Testis (tissue), 2 donors: ENCODE data around the gene MINDY3.

Source experiments
- CTCF ChIP-seq, 3 experiments: fragments of 450-650 bp in 2 of 3; fragments of 200-600 bp in 1 of 3; sonication (generic) in 1 of 3; IDR thresholded peaks; one replicate each; pipeline ENCODE4 v1.5.1; 2016 to 2019; ENCODE audit warnings: antibody characterized with exemption in 3 of 3, mild to moderate bottlenecking in 2 of 3, moderate library complexity in 1 of 3
- POLR2A ChIP-seq: fragments of 450-650 bp; IDR thresholded peaks from one replicate; pipeline ENCODE4 v1.6.1; 2017; ENCODE audit warnings: antibody characterized with exemption, mild to moderate bottlenecking, moderate library complexity

GRCh38 chr10:15879663-15880062, 19.4 kb upstream of the MINDY3 start:
- TF ChIP-seq POLR2A (no peak), CTCF (IDR thresholded peaks at IDR 0.05) (no peak)
